ENCODE measurements around the gene NSRP1.
"Not testable (repeated sequence)": the region's sequence is repeated elsewhere in the genome, so short reads cannot be mapped to it uniquely, and the experiment has no call there.

The NSRP1 gene

GRCh38 chr17:30116661-30117551 lies at the start of gene NSRP1:
Gene NSRP1 (plus strand): TSS chr17:30116816. CDS start chr17:30116844, 28 bp downstream.
- peak; percentile 90 for DNase-seq (ENCODE audit: low read depth)

DNA sequence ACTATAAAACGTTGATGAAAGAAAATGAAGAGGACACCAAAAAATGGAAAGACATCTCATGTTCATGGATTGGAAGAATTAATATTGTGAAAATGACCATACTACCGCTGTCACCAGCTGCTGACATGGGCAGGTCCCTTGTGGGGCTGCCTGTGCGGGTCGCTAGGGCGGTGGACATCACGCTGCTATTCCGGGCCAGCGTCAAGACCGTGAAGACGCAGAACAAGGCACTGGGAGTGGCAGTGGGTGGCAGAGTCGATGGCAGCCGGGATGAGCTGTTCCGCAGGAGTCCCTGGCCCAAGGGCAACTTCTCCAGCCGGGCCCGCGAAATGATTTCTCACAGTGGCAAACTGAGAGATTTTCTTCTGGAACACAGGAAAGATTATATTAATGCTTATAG lies 48.2 kb upstream of the NSRP1 start:
- DNase-seq (ENCODE audit: low read depth): no peak

DNA sequence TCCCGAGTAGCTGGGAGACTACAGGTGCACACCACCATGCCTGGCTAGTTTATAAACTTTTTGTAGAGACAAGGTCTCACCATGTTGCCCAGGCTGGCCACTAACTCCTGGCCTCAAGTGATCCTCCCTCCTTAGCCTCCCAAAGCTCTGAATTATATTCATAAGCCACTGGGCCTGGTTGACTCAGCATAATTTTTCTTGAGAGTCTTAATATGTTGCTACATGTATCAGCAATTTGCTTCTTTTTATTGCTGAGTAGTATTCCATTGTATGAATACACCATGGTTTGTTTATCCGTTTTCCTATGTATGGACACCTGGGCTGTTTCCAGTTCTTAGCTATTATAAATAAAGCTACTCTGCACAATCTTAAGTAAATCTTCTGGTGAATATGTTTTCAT lies 42.4 kb upstream of the NSRP1 start:
- no peak for DNase-seq (ENCODE audit: low read depth)

DNA sequence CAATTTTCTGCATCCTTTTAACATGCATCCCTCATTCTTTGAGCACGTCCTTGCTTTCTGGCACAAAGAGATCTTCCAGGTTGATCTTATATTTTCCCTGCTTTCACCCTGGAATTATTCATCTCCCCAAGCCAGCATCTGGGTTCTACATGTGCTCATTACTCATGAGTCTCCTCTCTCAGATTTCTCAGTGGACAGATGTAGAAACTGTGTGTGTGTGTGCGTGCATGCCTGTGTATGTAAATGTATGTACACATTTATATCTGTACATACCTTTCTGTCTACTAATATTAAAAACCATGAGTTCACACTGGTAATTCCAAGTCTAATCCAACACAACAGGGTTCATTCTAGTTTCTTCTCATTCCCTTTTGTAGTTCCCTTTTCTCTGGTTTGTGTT lies 41.9 kb upstream of the NSRP1 start:
- no peak for DNase-seq (ENCODE audit: low read depth)

DNA sequence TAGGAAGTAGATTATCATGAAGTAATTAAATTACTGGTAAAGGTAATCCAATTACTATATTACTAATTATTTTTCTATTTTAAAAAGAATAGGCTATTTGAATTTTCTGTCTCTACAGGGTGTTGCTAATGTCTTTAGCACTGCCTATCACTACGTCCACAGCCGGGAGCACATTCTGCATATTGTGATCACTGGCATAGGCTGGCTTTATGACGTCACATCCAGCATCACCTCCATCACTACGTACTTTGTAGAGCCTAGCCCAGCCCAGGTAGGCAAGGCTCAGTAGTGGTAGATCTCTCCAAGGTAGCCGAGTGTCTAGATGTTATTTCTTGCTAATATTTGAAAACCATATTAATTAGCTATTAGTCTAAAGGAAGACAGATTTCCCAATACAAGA lies 33.8 kb upstream of the NSRP1 start:
- DNase-seq (ENCODE audit: low read depth): no peak

DNA sequence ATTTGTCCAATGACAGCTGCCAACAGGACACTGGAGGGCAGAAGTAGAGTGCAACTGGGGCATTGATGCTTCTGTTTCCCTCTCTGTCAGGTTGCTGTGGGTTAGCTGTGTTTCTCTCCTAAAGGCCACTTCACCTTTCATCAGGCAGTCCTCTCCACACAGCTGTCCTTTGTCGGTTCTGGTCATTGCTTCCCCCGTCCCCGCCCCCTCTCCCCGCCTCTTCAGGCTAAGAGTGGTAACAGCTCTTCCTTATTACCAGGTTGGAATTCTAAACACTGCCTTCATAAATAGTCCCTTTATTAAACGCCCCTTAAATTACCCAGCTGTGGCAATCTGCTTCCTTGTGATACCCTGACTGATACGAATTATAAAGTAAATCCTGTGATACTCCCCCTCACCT lies 31.8 kb upstream of the NSRP1 start:
- no peak for DNase-seq (ENCODE audit: low read depth)

- no peak for DNase-seq (ENCODE audit: low read depth)
These were observed 29.7 kb upstream of the NSRP1 start for GRCh38 chr17:30086896-30087295.

GRCh38 chr17:30087431-30087830 lies 29.2 kb upstream of the NSRP1 start:
- DNase-seq (ENCODE audit: low read depth): not testable (repeated sequence)

- no peak for DNase-seq (ENCODE audit: low read depth)
These were observed 25.4 kb upstream of the NSRP1 start for GRCh38 chr17:30091121-30091670.

- no peak for DNase-seq (ENCODE audit: low read depth)
These were observed 24.8 kb upstream of the NSRP1 start for GRCh38 chr17:30091771-30092170.

DNA sequence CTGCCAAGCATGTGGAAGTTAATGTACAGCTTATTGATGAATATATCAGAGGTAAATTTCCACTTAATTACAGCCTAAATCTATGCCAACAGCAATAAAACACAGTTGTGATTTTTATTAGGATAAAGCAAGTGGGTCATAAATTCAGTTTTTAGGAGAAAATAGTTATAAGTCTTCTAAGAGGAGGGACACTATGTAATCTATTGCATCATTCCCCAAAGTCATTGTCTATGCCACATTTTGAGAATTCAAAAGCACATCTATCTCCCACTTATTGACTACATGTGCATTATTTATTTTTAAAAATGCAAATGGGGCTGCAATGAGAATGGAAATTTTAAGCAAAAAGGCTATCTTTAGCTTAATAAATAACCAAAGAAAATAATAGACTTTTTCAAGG lies 23.7 kb upstream of the NSRP1 start:
- no peak for DNase-seq (ENCODE audit: low read depth)

DNA sequence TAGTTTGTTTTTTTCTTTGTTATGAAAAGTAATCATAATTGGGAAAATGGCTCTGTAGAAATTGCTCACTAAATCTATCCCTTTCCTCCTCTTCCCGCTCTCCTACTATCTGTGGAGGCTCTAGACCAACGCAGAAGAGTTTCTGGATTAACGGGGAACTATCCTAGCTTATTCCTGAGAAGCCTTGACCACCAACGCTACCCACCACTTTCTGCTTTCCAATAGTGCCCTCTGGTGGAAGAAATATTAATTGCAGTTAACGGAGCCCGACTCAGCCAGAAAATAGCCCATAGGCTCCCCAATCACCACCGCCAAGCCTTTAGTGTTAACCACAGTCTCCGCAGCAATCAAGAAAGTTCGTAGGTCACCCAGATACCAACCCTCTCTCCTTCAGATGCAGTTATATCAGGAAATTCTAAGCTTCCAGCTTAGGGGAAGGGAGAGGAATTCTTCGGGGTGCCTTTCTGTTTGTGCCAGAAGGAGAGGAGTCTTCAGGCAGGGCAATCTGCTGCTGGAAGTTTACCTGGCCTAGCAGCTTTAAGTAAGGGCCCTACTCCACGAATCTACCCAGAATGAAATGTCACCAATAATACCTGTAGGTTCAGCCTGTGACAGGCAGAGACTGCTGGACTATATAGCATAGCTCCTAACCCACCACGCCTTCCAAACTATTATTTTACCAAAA lies 23.0 kb upstream of the NSRP1 start:
- DNase-seq (ENCODE audit: low read depth): no peak

DNA sequence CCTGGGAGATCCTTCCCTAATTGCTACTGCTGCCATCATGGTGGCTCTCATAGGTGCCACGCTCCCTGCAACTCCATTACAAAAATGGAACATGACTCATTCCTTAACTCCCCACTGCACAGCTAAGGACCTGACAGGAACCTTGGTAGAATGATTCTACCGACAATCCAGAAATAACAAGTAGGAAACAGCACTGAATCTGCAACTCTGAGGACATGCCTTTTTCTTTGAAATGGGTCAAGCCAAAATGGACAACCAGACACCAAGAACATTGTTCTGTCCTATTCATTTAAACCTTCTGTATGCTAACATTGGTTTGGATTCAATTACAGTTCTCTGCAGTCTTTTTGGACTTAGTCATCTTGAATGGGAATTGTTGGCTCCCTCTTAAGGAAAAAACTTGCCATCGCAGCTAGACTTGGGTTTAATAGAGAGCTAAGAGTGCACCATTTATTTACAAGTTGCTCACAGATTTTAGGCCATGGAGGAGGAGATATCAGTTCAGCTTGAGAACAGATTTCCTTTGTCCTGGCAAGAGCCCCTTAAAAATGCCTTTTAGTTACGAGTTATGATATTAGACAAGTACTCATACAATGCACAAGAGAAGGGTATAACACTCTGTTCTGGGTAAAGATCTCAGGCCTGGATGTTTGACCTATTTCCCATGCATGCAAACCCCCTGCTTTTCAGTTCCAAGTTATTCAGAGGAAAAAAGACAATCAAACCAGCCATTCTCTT lies 20.9 kb upstream of the NSRP1 start:
- no peak for DNase-seq (ENCODE audit: low read depth)

DNA sequence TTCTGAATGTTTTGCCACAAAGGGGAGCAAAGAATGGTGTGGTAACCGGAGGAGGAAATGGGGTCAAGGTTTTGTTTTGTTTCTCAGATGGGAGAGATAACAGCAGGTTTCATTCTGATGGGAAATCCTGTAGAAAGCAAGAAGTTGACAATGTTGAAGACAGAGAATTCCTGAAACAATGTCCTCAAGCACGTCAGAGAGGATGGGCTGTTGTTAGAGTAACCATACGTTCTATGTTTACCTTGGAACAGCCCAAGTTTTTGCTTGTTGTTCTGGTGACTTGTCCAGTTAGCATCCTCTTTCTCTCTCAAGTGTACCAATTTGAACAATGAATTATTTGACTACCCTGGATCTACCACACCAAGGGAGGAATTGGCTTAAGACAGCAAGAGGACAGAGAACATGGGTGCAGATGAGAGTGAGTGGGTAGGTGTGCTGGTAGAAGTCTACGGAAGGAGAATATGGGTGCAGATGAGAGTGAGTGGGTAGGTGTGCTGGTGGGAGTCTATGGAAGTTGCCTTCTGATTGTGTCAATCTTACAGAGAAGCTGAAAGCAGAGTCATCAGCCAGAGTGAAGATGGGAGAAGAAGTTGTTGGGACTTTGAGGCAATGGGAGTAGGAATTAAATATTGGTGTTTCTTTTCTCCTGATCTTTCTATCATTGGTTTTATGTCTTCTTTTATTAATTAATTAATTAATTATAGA lies 14.8 kb upstream of the NSRP1 start:
- no peak for DNase-seq (ENCODE audit: low read depth)

- no peak for DNase-seq (ENCODE audit: low read depth)
These were observed 12.7 kb upstream of the NSRP1 start for GRCh38 chr17:30103921-30104320.

- DNase-seq (ENCODE audit: low read depth): peak; percentile 63
These were observed 11.9 kb upstream of the NSRP1 start for GRCh38 chr17:30104575-30105339.

DNA sequence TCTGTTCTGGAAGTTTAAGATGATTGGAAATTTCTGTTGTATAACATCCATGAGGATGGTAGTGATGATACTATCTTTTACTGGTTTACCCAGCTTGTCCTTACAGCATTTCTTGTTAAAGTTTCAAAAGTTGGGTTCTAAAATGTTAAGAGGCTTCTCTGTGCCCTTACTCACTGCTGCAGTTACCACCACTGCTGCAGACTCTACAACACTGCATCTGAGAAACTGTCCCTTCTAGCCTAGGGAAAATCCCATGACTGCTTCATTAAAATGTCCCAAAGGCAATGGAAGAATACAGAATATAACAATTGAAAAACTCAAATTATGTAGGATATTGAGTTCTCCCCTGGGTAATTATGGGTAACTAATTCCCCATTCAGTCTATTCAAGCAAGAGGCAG lies 3.8 kb upstream of the NSRP1 start:
- DNase-seq (ENCODE audit: low read depth): no peak

DNA sequence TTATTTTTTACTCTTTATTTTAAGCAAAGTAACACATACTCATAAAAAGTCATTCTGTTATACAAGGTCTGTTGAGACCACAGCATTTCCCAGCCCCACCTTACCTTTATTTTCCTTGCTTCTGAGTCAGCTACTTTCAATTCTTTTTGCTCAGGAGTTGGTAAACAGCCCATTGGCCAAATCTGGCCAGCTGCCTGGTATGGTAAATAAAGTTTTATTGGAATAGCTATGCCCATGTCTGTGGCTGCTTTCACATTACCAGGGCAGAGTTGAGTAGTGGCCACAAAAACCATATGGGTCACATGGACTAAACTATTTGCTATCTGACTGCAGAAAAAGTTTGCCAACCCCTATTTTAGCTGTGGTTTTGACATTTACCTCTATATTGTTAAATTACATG lies 3.4 kb upstream of the NSRP1 start:
- DNase-seq (ENCODE audit: low read depth): no peak

DNA sequence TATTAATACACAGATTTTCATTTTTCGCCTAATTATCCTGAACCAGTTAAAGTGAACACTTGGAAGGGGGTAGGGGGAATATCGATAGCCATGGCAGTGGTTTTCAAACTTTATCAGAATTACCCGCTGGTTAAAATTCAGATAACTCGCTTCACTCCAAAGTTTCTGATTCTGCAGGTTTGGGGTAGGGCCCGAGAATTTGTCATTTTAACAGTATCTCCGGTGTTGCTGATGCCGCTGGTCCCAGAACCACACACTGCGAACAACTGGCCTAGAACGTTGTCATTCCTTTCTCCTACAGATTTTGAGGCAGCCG lies 313 bp upstream of the NSRP1 start:
- no peak for DNase-seq (ENCODE audit: low read depth)

DNA sequence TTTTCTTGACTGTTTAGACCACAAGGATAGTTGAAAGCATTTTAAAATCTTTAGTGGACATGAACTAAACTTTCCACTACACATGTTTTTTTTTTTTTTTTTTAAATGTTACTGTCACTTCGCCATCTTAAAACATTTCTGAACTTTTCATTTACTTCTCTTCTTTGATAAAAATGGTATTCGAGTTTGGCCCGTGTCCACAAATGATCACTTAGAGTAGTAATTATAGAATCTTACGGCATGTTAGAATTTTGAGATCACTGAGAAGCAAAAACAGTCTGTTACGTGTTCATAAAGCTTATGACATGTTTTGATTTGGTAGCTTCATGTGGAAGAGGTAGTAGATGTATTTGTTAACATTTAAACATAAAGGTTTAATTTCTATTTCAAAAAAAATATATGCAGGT lies 1.1 kb downstream of the NSRP1 start:
- DNase-seq (ENCODE audit: low read depth): no peak

DNA sequence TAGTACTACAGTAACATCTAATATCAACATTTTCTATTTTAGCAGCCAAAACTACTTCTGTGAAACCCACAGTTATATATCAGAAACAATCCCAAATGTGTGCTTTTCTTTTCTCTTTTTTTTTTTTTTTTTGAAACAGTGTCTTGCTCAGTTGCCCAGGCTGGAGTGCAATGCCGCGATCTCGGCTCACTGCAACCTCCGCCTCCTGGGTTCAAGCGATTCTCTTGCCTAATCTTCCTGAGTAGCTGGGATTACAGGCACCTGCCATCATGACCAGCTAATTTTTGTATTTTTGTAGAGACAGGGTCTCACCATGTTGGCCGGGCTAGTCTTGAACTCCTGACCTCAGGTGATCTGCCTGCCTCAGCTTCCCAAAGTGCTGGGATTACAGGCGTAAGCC lies 2.0 kb downstream of the NSRP1 start:
- not testable (repeated sequence) for DNase-seq (ENCODE audit: low read depth)
